ENCODE results near the gene RFX2. TPM values are rescaled to one million over a fixed set of nuclear protein-coding genes. Genes with fewer than 3 reads are reported as not detected.

RFX2 gene
- total RNA-seq, 4 donors from 2014 or later = 8.1 to 93.0 (median 20.4) TPM

DNA sequence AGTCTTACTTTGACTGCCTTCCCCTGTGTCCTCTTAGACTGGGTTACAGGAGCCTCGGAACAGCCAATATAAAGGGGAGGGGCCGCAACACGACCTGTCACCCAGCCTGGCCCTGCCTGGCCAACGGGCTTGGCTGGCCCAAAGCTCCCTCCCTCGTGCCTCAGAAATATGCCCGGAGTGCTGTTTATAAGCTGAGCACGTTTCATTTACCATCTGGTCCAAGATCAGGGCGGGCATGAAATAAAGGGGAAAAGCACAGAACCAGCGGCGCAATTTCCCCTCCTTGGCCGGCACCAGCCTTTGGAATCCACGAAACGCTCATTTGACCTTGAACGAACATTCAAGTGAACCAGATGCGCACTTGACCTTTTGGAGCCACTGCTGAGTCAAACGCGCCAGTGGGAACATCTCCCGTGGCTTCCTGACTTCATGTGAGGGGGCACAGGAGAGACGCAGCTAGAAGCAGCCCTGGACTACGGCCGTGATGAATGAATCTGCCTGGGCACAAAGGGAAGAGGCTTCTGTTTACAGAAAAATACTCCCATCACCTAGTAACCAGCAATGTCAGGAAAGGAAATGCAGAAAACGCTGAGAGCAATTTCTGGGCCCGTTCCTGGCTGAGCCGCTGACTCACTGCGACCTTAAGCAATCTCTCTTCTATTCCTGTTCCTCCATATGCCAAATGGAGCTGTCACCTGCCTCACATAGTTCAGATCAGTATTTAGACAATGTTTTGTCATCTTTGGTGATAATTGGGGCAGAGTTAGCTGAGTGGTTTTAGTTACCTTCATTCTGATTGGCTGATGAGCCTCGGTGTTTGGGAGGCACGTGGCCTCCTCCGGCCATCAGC is 53.3 kb downstream of the RFX2 start:
- peak; percentile 88 for ATAC-seq (ENCODE audit: low FRiP score)
- TF ChIP-seq, protein P1, sequence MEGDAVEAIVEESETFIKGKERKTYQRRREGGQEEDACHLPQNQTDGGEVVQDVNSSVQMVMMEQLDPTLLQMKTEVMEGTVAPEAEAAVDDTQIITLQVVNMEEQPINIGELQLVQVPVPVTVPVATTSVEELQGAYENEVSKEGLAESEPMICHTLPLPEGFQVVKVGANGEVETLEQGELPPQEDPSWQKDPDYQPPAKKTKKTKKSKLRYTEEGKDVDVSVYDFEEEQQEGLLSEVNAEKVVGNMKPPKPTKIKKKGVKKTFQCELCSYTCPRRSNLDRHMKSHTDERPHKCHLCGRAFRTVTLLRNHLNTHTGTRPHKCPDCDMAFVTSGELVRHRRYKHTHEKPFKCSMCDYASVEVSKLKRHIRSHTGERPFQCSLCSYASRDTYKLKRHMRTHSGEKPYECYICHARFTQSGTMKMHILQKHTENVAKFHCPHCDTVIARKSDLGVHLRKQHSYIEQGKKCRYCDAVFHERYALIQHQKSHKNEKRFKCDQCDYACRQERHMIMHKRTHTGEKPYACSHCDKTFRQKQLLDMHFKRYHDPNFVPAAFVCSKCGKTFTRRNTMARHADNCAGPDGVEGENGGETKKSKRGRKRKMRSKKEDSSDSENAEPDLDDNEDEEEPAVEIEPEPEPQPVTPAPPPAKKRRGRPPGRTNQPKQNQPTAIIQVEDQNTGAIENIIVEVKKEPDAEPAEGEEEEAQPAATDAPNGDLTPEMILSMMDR (IDR thresholded peaks at IDR 0.05) = no peak
- DNase-seq (ENCODE audit: low spot score) = peak; percentile 62

DNA sequence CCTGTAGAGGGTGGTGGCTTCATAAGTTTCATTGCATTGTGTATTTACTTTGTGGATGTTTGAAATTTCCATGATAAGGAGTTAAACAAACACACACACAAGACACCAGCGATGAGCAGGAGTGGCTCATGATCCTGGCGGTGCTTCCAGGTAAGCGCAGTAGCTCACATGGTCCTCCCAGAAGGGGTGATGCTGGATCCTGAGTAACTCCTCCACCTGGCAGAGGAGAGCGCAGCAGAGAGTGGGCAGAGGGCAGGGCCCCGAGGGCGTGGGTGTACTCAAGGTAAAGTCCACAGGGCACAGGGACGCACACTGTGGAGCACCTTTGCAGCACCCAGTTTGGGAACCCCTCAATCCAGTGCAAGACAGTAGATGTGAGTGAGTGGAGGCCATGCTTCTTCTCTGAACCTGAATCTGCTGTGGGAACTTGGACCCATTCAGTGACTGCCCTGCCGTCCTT is 54.0 kb downstream of the RFX2 start:
- TF ChIP-seq, protein P1 (IDR thresholded peaks at IDR 0.05) = no peak
- DNase-seq (ENCODE audit: low spot score) (peak; percentile 23), ATAC-seq (ENCODE audit: low FRiP score) (no peak)

DNA sequence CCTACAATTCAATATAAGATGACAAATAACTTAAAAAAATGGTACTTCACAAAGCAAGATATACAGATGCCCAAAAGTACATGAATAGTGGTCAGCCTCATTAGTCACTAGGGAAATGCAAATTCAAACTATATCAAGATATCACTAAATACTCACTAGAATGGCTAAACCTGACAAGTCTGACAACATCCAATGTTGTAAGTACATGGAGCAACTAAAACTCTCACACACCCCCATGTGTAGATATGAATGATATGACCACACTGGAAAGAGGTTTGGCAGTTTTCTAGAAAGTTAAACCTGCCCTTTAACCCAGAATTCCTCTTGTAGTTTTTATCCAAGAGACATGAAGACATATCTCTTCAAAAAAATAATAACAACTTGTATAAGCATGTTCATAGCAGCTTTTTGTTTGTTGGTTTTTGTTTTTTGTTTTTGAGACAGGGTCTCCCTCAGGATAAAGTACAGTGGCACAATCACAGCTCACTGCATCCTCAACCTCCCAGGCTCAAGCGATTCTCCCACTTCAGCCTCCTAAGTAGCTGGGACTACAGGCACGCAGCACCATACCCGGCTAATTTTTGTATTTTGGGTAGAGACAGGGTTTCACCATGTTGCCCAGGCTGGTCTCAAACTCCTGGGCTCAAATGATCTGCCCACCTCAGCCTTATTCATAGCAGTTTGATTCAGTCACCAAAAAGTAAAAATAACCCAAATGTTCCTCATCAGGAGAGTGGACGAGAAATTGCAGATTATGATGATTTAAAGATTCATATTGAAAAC is 55.1 kb downstream of the RFX2 start:
- DNase-seq (ENCODE audit: low spot score) (no peak), ATAC-seq (ENCODE audit: low FRiP score) (no peak)

DNA sequence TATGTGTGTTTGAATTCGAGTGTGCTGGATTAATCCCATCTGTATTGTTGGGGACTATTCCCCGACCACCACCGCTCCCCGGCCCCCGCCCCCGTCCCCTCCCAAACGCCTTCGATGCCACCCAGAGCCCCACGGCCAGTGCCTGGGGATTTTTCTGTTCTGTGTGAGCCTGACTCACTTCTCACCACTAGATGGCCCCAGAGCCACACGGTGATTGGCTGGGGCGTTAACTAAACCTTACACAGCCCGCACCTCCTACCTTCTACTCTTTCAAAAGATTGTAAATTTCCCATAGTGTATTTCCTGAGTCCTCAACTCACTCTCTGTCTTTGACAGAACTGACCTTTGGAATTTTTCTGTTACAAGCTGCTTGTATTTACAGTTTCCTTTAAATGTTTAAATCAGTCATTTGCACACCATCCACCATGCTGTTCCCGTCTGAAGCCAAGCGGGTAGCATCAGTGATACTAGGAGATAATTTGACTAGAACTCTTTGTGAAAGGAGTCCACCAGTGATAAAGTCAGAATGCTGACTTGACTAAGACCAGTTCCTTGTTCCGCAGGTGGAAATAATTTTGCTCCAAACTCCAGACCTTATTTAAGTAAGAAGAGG is 61.4 kb downstream of the RFX2 start:
- peak; percentile 73 for DNase-seq (ENCODE audit: low spot score)
- ATAC-seq (ENCODE audit: low FRiP score) = peak; percentile 90
- TF ChIP-seq, protein P1 (IDR thresholded peaks at IDR 0.05) = no peak

More for the DNA sequence above, 55.1 kb downstream of the RFX2 start:
- TF ChIP-seq, protein P1 (IDR thresholded peaks at IDR 0.05) = no peak

DNA sequence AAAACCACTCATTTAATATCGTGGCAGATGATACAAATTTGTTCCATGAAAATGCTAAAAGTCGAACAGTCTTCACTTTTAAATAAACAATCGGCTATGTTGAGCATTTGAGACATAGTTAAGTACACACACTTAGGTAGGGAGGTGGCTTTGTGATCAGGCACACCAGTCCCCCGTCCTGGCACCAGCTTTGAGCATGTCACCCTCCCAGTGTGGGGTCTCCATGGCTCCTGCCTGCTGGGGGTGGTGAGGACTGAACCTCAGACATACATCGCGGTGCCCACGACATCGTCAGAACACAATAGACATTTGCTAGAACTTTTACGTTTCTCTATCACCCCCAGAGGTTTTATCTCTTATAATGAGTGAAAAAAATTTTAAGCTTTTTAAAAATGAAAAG is 62.0 kb downstream of the RFX2 start:
- TF ChIP-seq, protein P1 (IDR thresholded peaks at IDR 0.05) = no peak
- DNase-seq (ENCODE audit: low spot score) (no peak), ATAC-seq (ENCODE audit: low FRiP score) (no peak)

DNA sequence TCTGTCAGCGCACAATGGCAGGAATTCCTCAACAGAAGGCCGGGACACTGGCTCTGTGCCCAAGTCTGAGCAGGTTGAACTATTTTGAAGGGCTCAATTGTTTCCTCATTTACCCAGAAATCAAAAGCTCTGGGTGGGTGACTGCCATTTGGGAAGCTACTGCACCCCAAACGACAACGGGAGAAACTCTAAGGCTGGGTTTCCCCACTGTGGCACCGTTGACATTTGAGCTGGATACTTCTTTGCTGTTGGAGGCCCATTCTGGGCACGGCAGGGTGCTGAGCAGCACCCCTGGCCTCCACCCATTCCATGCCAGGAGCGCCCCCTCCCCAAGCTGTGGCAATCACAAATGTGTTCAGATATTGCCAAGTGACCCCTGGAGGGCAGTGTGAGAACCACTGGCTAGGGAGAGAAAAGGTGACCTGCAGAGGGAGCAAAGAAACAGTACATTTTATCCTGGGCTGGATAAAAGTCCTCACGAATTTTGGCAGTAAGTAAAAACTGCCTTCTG is 62.5 kb downstream of the RFX2 start:
- DNase-seq (ENCODE audit: low spot score) (no peak), ATAC-seq (ENCODE audit: low FRiP score) (peak; percentile 21)
- TF ChIP-seq, protein P1 (IDR thresholded peaks at IDR 0.05) = peak in 1 of 3 donors; percentile 53

Measured in omental fat pad (tissue), 4 donors.